H1 (cell line): ENCODE data around the gene VNN1. TPM values are rescaled to one million over a fixed set of nuclear protein-coding genes. Genes with fewer than 3 reads are reported as not detected.

ENCODE experiments used
- CTCF ChIA-PET: fragments of 300-600 bp; sonication (Branson Sonifier 250); formaldehyde crosslinking; loops from one replicate; lab custom pipeline; 2021; ENCODE audit not compliant: partially characterized antibody; lab: Charles Lee
- POLR2A ChIA-PET: fragments of 300-600 bp; sonication (Branson Sonifier 250); formaldehyde crosslinking; loops from one replicate; lab custom pipeline; 2021; ENCODE audit warnings: inconsistent platforms; ENCODE audit not compliant: partially characterized antibody; lab: Charles Lee
- DNase-seq, 2 experiments: peaks; one replicate each; pipeline versions ENCODE4 v3.0.0 to v3.0.0-alpha.2; 2010 to 2022; ENCODE audit warnings: low spot score in 2 of 2, low read depth in 1 of 2, mixed read lengths in 1 of 2
- FAIRE-seq: peaks from 2 replicates; lab custom pipeline; 2011; peaks lifted over from hg19 to GRCh38; lab: Jason Lieb, UNC
- H2AFZ ChIP-seq: 2 replicates; pipeline ENCODE4 v1.8.1; 2012; ENCODE audit warnings: low read length, inconsistent platforms
- H2AK5ac ChIP-seq: 2 replicates; pipeline ENCODE4 v1.6.1; 2013; ENCODE audit warnings: low read depth, low read length
- H2BK120ac ChIP-seq: replicated peaks from 2 replicates; pipeline ENCODE3; 2013; ENCODE audit warnings: low read depth, low read length, inconsistent platforms
- H2BK12ac ChIP-seq: 2 replicates; pipeline ENCODE4 v1.6.1; 2013; ENCODE audit warnings: low read depth, low read length
- H2BK15ac ChIP-seq: 2 replicates; pipeline ENCODE4 v1.6.1; 2013; ENCODE audit warnings: low read length
- H2BK20ac ChIP-seq: 2 replicates; pipeline ENCODE4 v1.6.1; 2013; ENCODE audit warnings: low read length
- H2BK5ac ChIP-seq: 2 replicates; pipeline ENCODE4 v1.6.1; 2013; ENCODE audit warnings: low read depth, low read length
- H3K14ac ChIP-seq: 2 replicates; pipeline ENCODE4 v1.6.1; 2013; ENCODE audit warnings: inconsistent platforms; ENCODE audit not compliant: insufficient read length
- H3K18ac ChIP-seq: 2 replicates; pipeline ENCODE4 v1.6.1; 2013; ENCODE audit warnings: low read length; ENCODE audit errors: extremely low read depth
- H3K23ac ChIP-seq: 2 replicates; pipeline ENCODE4 v1.6.1; 2013; ENCODE audit warnings: inconsistent platforms; ENCODE audit not compliant: insufficient read length
- H3K23me2 ChIP-seq: 2 replicates; pipeline ENCODE4 v1.6.1; 2013; ENCODE audit warnings: low read depth, low read length
- H3K27ac ChIP-seq: 2 replicates; pipeline ENCODE4 v1.6.1; 2011; ENCODE audit warnings: low read depth, low read length, inconsistent platforms
- H3K27me3 ChIP-seq, 4 experiments: replicated peaks in 1 of 4; 1 replicate in 1 of 4; 2 replicates in 3 of 4; pipeline versions ENCODE4 v1.6.1 to v1.8.1; 2011 to 2013; ENCODE audit warnings: low read length in 3 of 4, mild to moderate bottlenecking in 3 of 4, inconsistent platforms in 2 of 4, mixed read lengths in 2 of 4, moderate library complexity in 1 of 4; ENCODE audit not compliant: control insufficient read depth in 3 of 4, insufficient read depth in 3 of 4; ENCODE audit errors: extremely low read depth in 1 of 4
- H3K36me3 ChIP-seq, 4 experiments: 2 replicates each; pipeline versions ENCODE4 v1.6.1 to v1.8.1; 2011 to 2013; ENCODE audit warnings: mild to moderate bottlenecking in 4 of 4, low read length in 3 of 4, moderate library complexity in 2 of 4, control low read depth in 1 of 4, inconsistent platforms in 1 of 4; ENCODE audit not compliant: insufficient read depth in 4 of 4, control insufficient read depth in 2 of 4
- H3K4ac ChIP-seq: replicated peaks from 2 replicates; pipeline ENCODE3; 2013; ENCODE audit warnings: low read length, low read depth, mixed read lengths, inconsistent platforms; ENCODE audit not compliant: insufficient read length
- H3K4me1 ChIP-seq, 4 experiments: replicated peaks in 1 of 4; 1 replicate in 1 of 4; 2 replicates in 3 of 4; pipeline versions ENCODE4 v1.6.1 to v1.8.1; 2011 to 2013; ENCODE audit warnings: low read length in 3 of 4, inconsistent platforms in 2 of 4, mixed read lengths in 1 of 4; ENCODE audit not compliant: insufficient read depth in 4 of 4, control insufficient read depth in 3 of 4
- H3K4me2 ChIP-seq, 2 experiments: 2 replicates each; pipeline versions ENCODE4 v1.6.1 to v1.8.1; 2011 to 2013; ENCODE audit warnings: low read depth in 2 of 2, low read length in 2 of 2, control low read depth in 1 of 2, inconsistent platforms in 1 of 2, mild to moderate bottlenecking in 1 of 2; ENCODE audit not compliant: insufficient read depth in 1 of 2
- H3K4me3 ChIP-seq, 4 experiments: fragments of 200-600, 300-600 bp in 1 of 4; sonication (generic), shearing (Covaris generic), sonication (Bioruptor Twin) in 1 of 4; 2 replicates each; pipeline versions ENCODE4 v1.5.1 to v1.8.1; 2011 to 2016; ENCODE audit warnings: low read length in 4 of 4, low read depth in 3 of 4, control low read depth in 2 of 4, inconsistent platforms in 2 of 4, mild to moderate bottlenecking in 2 of 4, mixed read lengths in 1 of 4, moderate library complexity in 1 of 4; ENCODE audit not compliant: insufficient read depth in 2 of 4; ENCODE audit errors: extremely low read depth in 1 of 4
- H3K56ac ChIP-seq: replicated peaks from 2 replicates; pipeline ENCODE3; 2013; ENCODE audit warnings: low read depth, mild to moderate bottlenecking, mixed read lengths, low read length, inconsistent platforms; ENCODE audit not compliant: insufficient read length
- H3K79me1 ChIP-seq: 2 replicates; pipeline ENCODE4 v1.6.1; 2013; ENCODE audit warnings: low read depth, low read length, control low read depth
- H3K79me2 ChIP-seq, 2 experiments: 2 replicates each; pipeline versions ENCODE4 v1.6.1 to v1.8.1; 2012 to 2013; ENCODE audit warnings: low read length in 2 of 2, mild to moderate bottlenecking in 2 of 2, inconsistent platforms in 1 of 2; ENCODE audit not compliant: insufficient read depth in 2 of 2, control insufficient read depth in 1 of 2
- H3K9ac ChIP-seq, 4 experiments: replicated peaks in 1 of 4; 1 replicate in 1 of 4; 2 replicates in 3 of 4; pipeline versions ENCODE4 v1.6.1 to v1.8.1; 2011 to 2013; ENCODE audit warnings: low read depth in 3 of 4, low read length in 3 of 4, control low read depth in 2 of 4, mild to moderate bottlenecking in 2 of 4, moderate library complexity in 2 of 4, inconsistent platforms in 1 of 4; ENCODE audit errors: extremely low read depth in 1 of 4
- H3K9me3 ChIP-seq, 2 experiments: 2 replicates each; pipeline versions ENCODE4 v1.6.1 to v1.8.1; 2012 to 2013; ENCODE audit warnings: mild to moderate bottlenecking in 2 of 2, moderate library complexity in 2 of 2, control low read depth in 1 of 2, inconsistent platforms in 1 of 2, low read depth in 1 of 2, low read length in 1 of 2, mixed read lengths in 1 of 2; ENCODE audit not compliant: insufficient read depth in 2 of 2
- H4K20me1 ChIP-seq, 2 experiments: replicated peaks in 1 of 2; 2 replicates each; pipeline versions ENCODE3 to v1.8.1; 2011 to 2013; ENCODE audit warnings: inconsistent platforms in 2 of 2, low read length in 2 of 2, mild to moderate bottlenecking in 1 of 2; ENCODE audit not compliant: insufficient read depth in 2 of 2, control insufficient read depth in 1 of 2
- H4K5ac ChIP-seq: 2 replicates; pipeline ENCODE4 v1.6.1; 2013; ENCODE audit warnings: low read length, low read depth, mixed read lengths, inconsistent platforms; ENCODE audit not compliant: insufficient read length
- H4K8ac ChIP-seq: 2 replicates; pipeline ENCODE4 v1.8.0; 2013; ENCODE audit warnings: mild to moderate bottlenecking, moderate library complexity, low read length, inconsistent platforms; ENCODE audit not compliant: insufficient read depth; ENCODE audit errors: extremely low read depth
- H4K91ac ChIP-seq: replicated peaks from 2 replicates; pipeline ENCODE3; 2013; ENCODE audit warnings: low read length, mixed read lengths, inconsistent platforms; ENCODE audit not compliant: insufficient read length
- BRCA1 ChIP-seq: IDR thresholded peaks from 2 replicates; pipeline ENCODE4 v1.6.1; 2012; ENCODE audit warnings: low read depth, low read length, improper control_type of control experiment
- CHD2 ChIP-seq: IDR thresholded peaks from 2 replicates; pipeline ENCODE4 v1.6.1; 2012; ENCODE audit warnings: low read length, improper control_type of control experiment
- E2F6 ChIP-seq: IDR thresholded peaks from 2 replicates; pipeline ENCODE4 v1.6.1; 2012; ENCODE audit warnings: inconsistent platforms
- GABPA ChIP-seq: IDR thresholded peaks from 2 replicates; pipeline ENCODE4 v1.6.1; 2011; ENCODE audit warnings: mild to moderate bottlenecking, low read length, moderate library complexity, borderline replicate concordance; ENCODE audit not compliant: insufficient read depth
- JUND ChIP-seq: IDR thresholded peaks from 2 replicates; pipeline ENCODE4 v1.6.1; 2011; ENCODE audit warnings: mild to moderate bottlenecking, improper control_type of control experiment, low read length
- KDM1A ChIP-seq: fragments of 200-600, 300-600 bp; sonication (generic); IDR thresholded peaks from 2 replicates; pipeline ENCODE4 v1.7.1; 2016; ENCODE audit warnings: mild to moderate bottlenecking, low read length, borderline replicate concordance
- PHF8 ChIP-seq: fragments of 200-600 bp; sonication (generic); conservative IDR thresholded peaks from 2 replicates; pipeline ENCODE4 v1.7.1; 2012; ENCODE audit warnings: low read depth, mild to moderate bottlenecking, inconsistent platforms, low read length, moderate library complexity
- RFX5 ChIP-seq: IDR thresholded peaks from 2 replicates; pipeline ENCODE4 v1.6.1; 2011; ENCODE audit warnings: low read depth, low read length, improper control_type of control experiment, borderline replicate concordance
- RXRA ChIP-seq: IDR thresholded peaks from 2 replicates; pipeline ENCODE4 v1.6.1; 2011; ENCODE audit warnings: low read depth, mild to moderate bottlenecking, low read length, moderate library complexity; ENCODE audit not compliant: insufficient read depth
- SRF ChIP-seq: IDR thresholded peaks from 2 replicates; pipeline ENCODE4 v1.6.1; 2011; ENCODE audit warnings: mild to moderate bottlenecking, low read depth, low read length, moderate library complexity
- SUZ12 ChIP-seq: fragments of 200-600 bp; sonication (generic); IDR thresholded peaks from 2 replicates; pipeline ENCODE4 v1.6.1; 2012; ENCODE audit warnings: mild to moderate bottlenecking, inconsistent platforms, low read length, moderate library complexity, mixed read lengths
- TCF12 ChIP-seq: IDR thresholded peaks from 2 replicates; pipeline ENCODE4 v1.6.1; 2011; ENCODE audit warnings: low read depth, mild to moderate bottlenecking, low read length
- TEAD4 ChIP-seq: IDR thresholded peaks from 2 replicates; pipeline ENCODE4 v1.6.1; 2012; ENCODE audit warnings: low read depth, low read length, inconsistent platforms, mixed read lengths
- WGBS, 2 experiments: shearing (Covaris generic) in 1 of 2; methylation state at CpG; one replicate each; pipeline versions ENCODE4 v1.1.6 to v1.1.7; 2013 to 2015; ENCODE audit warnings: low lambda C conversion rate in 2 of 2, mixed read lengths in 2 of 2, inconsistent platforms in 1 of 2, low coverage in 1 of 2, missing lambda C conversion rate in 1 of 2; ENCODE audit not compliant: insufficient replicate concordance in 2 of 2, insufficient coverage in 1 of 2, insufficient read length in 1 of 2; ENCODE audit errors: extremely low coverage in 1 of 2, missing lambda C conversion rate in 1 of 2; 5-methylcytosine and 5-hydroxymethylcytosine counted together
- polyA plus RNA-seq, 7 experiments: library from polyadenylated mRNA; depleted of rRNA in 3 of 7; stranded (reverse) in 5 of 7; unstranded in 2 of 7; fragments of >200 nt in 5 of 7; fragments of 200-250 nt in 2 of 7; gene quantifications; 1 replicate in 5 of 7; 2 replicates in 1 of 7; 4 replicates in 1 of 7; pipeline versions ENCODE4 v1.2.1 to v1.2.3, GENCODE V29; 2011 to 2013; ENCODE audit warnings: missing spikeins in 2 of 7, mixed read lengths in 2 of 7
- total RNA-seq: library from RNA; stranded (reverse); fragmentation: NEBNext Ultra II Directional; extraction: Animal tissue kit (Norgen Biotek cat#: 25700); gene quantifications from 2 replicates; pipeline ENCODE4 v1.2.1, GENCODE V29; 2021

The VNN1 gene
- total and polyA plus RNA-seq, 2 of the 8 experiments (the other 6 are each of a cell fraction or from before 2014, with no cell fraction given), result not detected

- no peaks in the 10 kb centered on the region for H3K27me3 ChIP-seq
- 85% methylated on average over 3 of the region's 3 CpGs; no CpG with 5 or more reads in 1 of the 2 experiments for WGBS, 2 experiments
- no peak overlapping the region for H2AFZ ChIP-seq
- H3K56ac ChIP-seq, result no peak overlapping the region
- no peaks in the 10 kb centered on the region for H3K36me3 ChIP-seq
- H3K4me2 ChIP-seq, result no peak overlapping the region
- H3K79me2 ChIP-seq, result no peaks in the 10 kb centered on the region
- no peaks in the 10 kb centered on the region for H3K79me1 ChIP-seq
- H4K8ac ChIP-seq, result no peak overlapping the region
- TF ChIP-seq PHF8, result no peak
- TF ChIP-seq SRF, result no peak
- no peak for TF ChIP-seq TCF12
- no peak for TF ChIP-seq JUND
- TF ChIP-seq TEAD4, result no peak
- no peak for TF ChIP-seq RFX5
- no peak for TF ChIP-seq BRCA1
- no peak for TF ChIP-seq GABPA
- no peak for TF ChIP-seq E2F6
- no peak for TF ChIP-seq SUZ12
- no peak for TF ChIP-seq KDM1A
- no peak for TF ChIP-seq CHD2
- TF ChIP-seq RXRA, result no peak
- TF ChIP-seq, all 59 proteins: peak for 0
- Histone ChIP-seq H2BK15ac (no peak overlapping the region), H3K4me1 (no peaks in the 10 kb centered on the region), H4K20me1 (no peaks in the 10 kb centered on the region), H2BK12ac (no peak overlapping the region), H2BK120ac (no peak overlapping the region), H4K5ac (no peak overlapping the region), H3K9me3 (no peaks in the 10 kb centered on the region), H3K23me2 (no peaks in the 10 kb centered on the region), H3K18ac (no peak overlapping the region), H3K4ac (no peak overlapping the region), H2BK20ac (no peak overlapping the region), H3K4me3 (no peak overlapping the region), H2AK5ac (no peak overlapping the region), H3K23ac (no peak overlapping the region), H4K91ac (no peak overlapping the region), H3K14ac (no peak overlapping the region), H3K27ac (no peak overlapping the region), H3K9ac (no peak overlapping the region), H2BK5ac (no peak overlapping the region)
- POLR2A ChIA-PET, result no interaction called here
- CTCF ChIA-PET, result interaction anchor here (1.1 to 1.8 kb wide), 5 partner anchors 14 to 93 kb away, joined by 3 to 4 read pairs (median 4); no protein-coding TSS in a partner anchor
- DNase-seq, result no peak
- no peak for FAIRE-seq
Observed at GRCh38 chr6:132675002-132675401, 38.9 kb downstream of the VNN1 start.
